DMS153 treated with DMSO at 0.1 percent for 48 hours (cell line): ENCODE results near the gene OCLN.
A peak's percentile ranks its signal among the peaks of the same experiment; 100 is the strongest.
"Not testable (repeated sequence)": the region's sequence is repeated elsewhere in the genome, so short reads cannot be mapped to it uniquely, and the experiment has no call there.

Experiments used
- DNase-seq: peaks from one replicate; lab custom pipeline; 2025; ENCODE audit not compliant: unreplicated experiment; lab: John Stamatoyannopoulos, UW

The OCLN gene

DNA sequence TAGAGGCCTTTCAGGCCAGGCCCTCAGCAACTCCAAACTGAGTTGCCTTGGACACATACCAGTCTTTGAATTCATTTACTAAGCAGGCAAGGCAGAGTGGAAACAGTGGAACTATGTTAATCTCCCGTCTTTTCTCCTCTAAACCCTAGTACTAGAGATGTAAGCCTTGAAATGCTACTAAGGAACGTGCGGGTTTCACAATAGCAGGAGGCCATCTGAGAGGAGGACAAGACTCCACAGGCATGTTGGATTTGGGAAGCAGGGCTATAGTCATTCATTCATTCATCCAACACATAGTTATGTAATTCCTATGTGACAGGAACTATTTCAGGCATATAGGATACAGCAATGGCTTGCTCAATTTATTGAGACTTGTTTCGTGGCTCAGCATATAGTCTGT is 3.3 kb upstream of the OCLN start:
- no peak for DNase-seq

DNA sequence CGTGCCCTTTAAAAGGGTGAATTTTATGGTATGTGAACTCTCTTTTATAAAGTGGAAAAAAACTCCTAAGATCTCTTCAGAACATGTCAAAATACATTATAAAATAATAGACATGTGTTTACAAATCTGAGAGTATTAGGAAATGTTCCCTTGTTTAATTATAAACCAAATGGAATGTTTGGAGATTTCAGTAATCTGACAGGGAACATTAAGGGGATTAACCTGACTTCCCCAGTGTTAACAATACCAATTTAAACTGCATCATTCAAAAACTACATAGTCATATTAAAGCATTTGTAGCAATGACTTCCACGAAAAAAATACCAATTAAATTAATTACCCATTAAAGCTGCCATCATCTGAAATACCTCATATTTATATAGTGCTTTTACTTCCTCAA is 1.6 kb upstream of the OCLN start:
- no peak for DNase-seq

DNA sequence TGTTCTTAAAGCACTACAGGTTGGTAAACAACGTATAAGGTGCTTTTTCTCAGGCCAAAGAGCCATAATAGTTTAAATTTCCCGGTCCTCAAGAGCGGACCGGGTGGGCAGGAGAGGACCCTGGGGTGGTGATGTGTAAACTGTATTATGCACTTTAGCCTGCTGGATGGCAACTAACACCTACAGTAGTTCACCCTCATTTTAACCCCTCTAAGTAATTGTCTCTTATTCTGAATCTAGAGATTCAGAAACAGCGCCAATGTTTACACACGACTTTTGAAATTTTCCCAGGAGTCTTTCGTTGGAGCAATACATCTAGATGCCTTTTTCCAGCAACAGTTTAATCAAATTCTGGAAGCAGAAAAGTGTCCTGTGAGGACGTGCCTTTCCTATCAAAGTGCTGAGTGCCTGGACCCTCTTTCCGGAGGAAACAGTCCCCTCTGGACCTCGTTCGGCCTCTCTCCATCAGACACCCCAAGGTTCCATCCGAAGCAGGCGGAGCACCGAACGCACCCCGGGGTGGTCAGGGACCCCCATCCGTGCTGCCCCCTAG is 676 bp upstream of the OCLN start:
- no peak for DNase-seq

DNA sequence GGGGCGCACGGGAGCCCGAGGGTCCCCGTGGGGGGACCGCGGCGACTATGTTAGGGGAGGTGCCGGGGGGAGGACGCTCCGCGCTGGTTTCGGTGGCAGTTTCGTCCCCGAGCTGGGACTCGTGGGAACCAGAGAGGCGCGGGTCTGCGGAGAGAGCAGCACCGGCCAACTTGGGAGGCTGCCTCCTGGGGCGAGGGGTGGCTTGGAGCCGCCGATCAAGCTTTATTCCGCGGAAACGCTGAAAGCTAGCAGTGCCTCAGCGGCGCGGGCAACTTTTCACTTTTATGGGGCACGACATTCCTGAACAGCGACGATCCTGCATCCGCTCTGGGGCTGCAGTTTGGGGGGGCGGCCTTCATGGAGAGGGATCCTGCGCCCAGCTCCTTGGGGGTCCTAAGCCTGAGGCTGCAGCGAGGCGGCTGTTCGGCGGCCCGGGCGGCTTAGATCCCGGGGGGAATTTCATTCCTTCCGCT is 369 bp downstream of the OCLN start:
- DNase-seq = no peak

DNA sequence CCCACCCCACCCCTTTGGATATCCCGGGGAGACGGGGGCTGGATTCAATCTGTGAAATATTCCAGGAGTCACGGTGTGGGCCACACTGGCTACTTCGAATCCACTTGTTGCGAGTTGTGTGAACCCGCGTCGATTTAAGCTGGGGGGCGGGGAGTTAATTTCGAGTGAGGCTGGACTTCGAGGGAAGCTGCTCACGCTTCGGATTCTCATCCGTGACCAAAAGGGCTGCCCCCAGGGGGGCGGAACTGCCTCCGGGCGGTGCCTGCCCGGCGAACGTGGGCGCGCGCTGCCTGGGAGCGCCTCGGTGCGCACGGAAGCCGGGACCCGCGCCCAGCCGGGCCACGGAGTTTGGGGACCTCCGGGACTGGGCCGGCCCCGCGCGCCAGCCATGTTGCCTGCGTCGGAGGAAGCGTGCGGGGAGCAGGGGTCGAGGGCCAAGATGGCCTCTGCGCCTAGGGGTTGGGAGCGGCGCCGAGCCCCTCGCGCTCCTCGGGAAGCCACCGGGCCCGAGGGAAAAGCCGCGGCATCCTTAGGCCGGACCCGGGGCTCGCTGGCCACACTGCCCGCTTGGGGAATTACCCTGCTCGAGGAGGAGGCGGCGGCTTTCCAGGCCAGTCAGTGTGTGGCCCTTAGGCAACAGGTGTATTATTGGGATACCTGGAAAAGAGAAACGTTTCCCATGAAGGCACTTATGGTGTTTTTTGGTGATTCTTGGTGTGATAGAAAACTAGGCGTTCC is 975 bp downstream of the OCLN start:
- DNase-seq = no peak

DNA sequence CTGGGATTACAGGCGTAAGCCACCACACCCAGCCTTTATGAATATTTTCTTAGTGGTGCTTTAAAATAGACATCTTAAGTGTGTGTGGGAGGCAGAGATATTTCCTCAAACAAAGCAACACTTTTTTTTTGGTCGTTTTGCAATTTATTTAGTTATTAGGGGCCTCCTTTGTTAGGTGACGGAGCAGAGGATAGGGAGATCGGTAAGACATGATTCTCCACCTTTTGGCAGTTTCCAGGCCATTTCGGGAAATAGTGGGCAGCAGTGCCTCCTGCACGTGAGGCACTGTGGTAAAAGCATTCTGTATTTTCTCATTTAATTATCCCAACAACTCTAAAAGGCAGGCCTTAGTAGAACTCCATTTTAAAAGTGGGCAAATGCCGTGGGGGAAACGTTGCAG is 1.9 kb downstream of the OCLN start:
- DNase-seq = no peak

DNA sequence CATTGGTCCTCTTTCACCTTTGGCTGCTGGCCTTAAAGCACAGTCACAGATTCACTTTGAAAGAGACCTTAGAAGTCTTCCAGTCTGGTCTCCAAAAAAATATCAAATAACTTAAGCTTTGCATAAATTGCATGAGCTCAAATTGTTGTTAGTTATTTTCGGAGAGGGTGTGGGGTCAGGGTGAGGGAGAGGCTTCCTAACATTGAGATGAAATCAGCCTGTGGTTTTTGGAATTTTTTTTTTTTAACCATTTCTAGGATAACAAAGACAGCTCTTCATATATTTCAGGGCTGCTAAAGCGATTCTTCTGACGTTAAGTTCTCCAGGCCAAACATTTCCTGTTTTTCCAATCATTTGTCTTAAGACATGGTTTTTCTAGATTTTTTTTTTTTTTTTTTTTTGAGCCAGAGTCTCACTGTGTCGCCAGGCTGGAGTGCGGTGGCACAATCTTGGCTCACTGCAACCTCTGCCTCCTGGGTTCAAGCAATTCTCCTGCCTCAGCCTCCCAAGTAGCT is 4.5 kb downstream of the OCLN start:
- DNase-seq = no peak

DNA sequence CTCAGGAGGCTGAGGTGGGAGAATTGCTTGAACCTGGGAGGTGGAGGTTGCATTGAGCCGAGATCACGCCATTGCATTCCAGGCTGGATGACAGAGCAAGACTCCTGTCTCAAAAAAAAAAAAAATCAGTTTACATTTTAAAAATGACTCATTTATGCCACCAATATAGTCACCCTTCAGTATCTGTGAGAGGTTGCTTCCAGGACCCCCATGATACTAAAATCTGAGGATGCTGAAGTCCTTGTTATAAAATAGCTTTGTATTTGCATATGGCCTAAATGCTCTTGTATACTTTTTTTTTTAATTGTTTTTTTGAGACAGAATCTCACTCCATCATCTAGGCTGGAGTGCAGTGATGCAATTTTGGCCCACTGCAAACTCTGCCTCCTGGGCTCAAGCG is 5.8 kb downstream of the OCLN start:
- DNase-seq = no peak

DNA sequence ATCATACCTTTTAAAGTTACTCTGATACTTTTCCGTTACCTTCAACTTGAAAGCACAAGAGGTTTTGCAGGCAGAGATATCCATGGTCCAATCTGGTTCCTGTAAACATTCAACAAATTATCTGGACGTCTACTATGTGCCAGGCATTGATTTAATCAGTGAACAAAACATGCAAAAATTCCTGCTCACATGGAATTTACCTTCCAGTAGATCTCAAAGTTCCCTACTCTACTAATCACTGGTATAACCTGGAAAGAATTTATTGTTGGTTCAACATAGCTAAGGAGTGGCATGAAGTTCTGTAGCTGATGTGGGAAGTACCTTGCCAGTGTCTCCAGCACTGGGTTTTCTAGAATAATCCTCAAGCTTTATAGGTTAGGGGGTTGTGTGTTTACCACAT is 9.8 kb downstream of the OCLN start:
- DNase-seq = no peak

DNA sequence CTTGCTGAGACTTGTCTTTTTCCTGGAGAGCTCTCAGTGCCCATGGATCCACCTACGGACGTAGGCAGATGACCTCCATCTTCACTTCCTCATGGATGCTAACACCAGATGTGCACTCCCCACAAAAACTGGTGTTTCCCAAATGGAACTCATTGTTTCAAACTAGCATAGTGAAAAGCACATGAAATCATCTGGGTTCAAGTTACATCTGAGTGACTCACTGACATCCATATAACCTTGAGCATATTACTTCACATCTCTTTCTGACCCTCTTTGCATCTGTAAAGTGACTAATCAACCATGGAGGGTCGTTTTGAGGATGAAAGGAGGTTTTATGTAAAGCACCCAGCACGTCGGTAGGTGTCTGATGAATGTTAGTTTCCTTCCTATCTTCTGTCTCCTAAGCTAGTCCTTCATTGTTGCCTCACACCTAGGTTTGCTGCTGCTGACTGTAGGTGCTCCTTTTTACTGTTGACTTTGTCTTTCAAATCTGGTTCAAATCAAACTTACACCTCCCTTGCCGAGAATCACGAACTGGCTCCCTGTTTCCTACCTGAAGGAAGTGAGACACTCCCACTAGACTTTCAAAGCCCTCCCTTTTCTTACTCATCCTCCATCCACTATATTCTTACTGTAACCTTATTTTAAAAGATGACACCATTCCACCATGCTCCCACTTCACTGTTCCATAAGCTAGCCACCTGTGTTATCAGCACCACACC is 10.3 kb downstream of the OCLN start:
- no peak for DNase-seq

DNA sequence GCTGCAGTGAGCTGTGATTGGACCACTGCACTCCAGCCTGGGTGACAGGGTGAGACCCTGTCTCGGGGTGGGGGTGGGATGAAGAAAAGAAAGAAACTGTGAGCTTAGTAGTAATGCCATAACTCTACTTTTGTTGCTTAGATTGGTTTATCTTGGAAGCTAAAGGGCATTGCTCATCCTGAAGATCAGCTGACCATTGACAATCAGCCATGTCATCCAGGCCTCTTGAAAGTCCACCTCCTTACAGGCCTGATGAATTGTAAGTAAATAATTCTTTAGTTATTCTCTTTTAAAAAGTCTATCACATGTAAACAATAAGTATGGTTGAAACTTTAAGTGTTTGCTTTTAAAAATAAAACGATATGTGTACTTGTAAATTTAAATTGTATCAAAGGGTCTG is 11.4 kb downstream of the OCLN start:
- no peak for DNase-seq

DNA sequence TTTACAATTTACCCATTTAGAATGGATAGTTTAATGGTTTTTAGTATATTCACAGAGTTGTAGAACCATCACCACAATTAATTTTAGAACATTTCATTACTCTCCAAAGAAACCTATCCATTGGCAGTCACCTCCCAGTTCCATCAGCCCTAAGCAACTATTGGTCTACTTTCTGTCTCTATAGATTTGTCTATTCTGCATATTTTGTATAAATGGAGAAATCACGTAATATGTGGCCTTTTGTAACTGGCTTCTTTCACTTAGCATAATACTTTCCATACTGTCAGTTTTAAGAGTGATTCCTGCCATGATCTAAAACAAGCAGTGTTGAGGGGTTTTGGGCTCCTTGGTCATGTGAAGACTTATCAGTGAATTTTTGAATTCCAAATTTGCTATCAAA is 12.7 kb downstream of the OCLN start:
- no peak for DNase-seq

DNA sequence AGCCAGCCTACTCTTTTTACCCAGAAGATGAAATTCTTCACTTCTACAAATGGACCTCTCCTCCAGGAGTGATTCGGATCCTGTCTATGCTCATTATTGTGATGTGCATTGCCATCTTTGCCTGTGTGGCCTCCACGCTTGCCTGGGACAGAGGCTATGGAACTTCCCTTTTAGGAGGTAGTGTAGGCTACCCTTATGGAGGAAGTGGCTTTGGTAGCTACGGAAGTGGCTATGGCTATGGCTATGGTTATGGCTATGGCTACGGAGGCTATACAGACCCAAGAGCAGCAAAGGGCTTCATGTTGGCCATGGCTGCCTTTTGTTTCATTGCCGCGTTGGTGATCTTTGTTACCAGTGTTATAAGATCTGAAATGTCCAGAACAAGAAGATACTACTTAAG is 16.6 kb downstream of the OCLN start:
- DNase-seq = no peak

DNA sequence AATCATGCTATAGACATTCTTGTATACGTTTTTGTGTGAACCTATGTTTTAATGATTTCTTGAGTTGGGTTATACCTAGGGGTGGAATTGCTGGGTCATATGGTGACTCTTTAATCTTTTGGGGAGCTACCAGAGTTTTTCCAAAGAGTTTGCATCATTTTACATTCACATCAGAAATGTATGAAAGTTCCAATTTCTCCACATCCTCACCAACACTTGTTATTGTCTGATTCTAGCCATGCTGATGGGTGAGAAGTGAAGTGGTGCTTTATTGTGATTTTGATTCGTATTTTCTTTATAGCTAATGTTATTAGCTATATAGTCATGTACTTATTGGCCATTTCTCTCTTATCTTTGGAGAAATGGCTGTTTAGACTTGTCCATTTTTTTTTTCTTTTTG is 18.1 kb downstream of the OCLN start:
- no peak for DNase-seq

DNA sequence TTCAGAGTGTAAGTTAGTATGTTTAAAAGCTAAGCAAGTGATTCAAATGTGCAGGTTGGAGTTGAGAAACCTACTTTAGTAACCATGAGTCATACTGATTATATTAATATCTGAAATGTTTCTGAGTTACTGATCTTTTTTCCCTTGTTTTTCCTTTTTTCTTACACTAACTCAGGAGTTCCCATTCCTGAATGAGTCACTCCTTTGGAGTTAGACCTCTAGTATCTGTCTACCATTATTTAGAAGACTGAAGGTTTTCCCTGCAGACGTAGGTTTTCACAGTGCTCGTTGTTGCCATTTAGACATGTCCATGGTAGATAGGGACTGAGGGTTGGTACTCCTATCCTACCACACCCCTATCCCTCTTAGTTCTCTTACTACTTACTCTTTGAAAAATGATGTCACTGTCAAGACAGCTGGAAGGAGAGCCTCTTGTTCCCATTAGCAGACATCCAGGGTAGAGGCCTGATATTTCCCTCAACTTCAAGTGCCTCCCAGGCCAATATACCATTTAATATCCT is 20.2 kb downstream of the OCLN start:
- no peak for DNase-seq

DNA sequence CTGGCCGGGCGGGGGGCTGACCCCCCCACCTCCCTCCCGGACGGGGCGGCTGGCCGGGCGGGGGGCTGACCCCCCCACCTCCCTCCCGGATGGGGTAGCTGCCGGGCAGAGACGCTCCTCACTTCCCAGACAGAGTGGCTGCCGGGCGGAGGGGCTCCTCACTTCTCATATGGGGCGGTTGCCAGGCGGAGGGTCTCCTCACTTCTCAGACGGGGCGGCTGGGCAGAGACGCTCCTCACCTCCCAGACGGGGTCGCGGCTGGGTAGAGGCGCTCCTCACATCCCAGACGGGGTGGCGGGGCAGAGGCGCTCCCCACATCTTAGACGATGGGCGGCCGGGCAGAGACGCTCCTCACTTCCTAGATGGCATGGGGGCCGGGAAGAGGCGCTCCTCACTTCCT is 23.0 kb downstream of the OCLN start:
- not testable (repeated sequence) for DNase-seq

DNA sequence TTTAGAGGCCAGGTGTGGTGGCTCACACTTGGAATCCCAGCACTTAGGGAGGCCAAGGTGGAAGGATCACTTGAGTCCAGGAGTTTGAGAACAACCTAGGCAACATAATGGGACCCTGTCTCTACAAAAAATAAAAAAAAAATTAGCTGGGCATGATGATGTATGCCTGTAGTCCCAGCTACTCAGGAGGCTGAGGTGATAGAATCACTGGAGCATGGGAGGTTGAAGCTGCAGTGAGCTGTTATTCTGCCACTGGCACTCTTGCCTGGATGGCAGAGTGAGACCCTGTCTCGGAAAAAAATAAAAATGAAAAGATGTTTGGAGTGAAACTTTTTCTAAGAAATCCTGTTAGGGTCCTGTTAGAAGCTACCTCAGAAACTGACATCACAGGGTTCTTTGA is 24.2 kb downstream of the OCLN start:
- no peak for DNase-seq

DNA sequence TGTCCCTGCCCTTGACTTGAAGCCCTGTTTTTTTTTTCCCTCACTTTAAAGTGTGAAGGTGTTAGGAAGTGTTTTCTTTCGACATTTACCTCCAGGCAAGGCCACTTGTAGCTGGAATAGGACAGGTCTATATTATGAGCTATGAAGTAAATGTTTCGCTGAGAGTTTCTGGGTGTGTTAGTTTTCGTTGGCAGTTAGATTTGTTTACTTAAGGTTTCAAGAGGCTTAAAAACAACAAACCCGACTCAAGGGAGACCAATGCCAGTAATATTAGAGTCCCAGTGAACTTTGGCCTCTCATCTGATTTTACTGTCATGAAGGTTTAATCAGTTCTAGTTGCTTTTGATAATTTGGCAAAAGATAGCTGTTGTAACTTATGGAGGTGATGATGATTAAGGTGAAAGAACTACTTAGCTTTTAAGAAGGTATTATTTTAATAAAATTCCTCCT is 25.2 kb downstream of the OCLN start:
- DNase-seq = peak; percentile 63

DNA sequence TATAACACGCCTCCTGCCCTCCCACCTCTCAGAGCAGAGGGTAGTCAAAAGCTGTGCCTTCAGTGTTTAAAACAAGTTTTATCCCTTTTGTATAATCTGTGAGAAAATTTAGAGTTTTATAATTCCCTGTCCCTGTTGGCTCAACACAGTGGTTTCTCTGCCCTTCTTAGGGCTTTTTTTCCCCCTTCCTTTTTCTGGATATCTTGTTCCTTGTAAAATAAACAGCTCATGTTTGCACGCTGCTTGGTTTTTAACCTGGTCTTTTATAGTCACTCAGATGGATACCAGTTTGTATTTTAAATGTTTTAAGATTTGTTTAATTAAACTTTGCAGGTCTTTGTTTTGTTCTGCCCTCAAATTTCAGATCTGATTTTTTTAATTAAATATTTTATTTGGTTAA is 26.7 kb downstream of the OCLN start:
- no peak for DNase-seq

DNA sequence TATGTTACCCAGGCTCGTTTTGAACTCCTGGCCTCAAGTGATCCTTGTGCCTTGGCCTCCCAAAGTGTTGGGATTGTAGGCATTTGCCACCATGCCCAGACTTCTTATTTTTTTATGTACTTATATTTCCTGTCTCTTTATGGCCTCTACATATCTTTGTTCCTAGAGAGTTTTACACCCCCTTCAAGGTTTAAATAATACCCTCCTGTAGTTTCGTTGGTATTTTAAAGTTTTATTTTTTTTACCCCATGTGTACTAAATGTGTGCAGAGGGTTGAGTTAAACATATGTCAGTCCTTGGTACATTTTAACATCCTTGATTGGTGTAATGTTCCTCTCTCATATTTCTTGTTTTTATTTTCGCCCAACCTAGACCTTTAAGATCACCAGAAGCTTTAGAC is 29.4 kb downstream of the OCLN start:
- no peak for DNase-seq

DNA sequence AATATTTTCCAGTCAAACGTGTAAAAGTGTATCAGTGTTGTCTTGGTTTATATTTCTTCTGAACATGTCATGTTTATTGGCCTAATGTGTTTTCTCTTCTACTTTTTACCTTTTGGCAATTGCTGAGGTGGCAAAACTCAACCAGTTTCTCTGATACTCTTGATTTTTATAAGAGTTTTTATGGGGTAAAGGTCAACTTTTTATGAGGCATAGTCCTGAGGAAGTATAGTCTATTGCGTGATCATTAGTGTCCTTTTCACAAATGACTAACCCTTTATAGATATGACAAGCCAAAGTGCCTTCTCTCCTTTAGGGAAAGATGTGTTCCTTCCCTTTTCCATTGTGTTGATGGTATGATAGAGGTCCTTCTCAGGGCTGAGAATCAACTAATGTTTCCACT is 32.9 kb downstream of the OCLN start:
- DNase-seq = no peak

DNA sequence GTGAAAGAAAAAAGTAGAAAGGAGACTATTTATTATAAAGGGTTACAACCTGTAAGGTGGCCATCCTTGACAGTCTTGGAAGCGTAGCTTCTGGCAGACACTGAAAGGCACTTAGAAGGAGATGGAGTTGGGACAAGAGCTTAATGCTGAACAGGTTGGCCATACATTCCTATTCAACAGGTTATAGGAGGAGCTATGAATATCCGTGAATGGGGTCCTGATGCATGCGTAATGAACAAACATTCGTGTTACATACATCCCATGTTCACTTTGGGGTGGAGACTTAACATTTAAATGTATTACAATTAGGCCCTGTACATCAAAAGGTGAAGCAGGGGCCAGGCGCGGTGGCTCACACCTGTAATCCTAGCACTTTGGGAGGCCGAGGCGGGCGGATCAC is 34.1 kb downstream of the OCLN start:
- DNase-seq = no peak
